ENCODE results near the gene DRG2. TPM values are rescaled to one million over a fixed set of nuclear protein-coding genes. Genes with fewer than 3 reads are reported as not detected.

DRG2 gene
- total RNA-seq, 1 experiment from 2014 or later = 52.0 TPM

- no peak overlapping the region for H3K4me3 Mint-ChIP-seq
- H2AK5ac ChIP-seq (ENCODE audit: insufficient read length, low read length) = no peak overlapping the region
- no peaks in the 10 kb centered on the region for H4K20me1 ChIP-seq (ENCODE audit: control insufficient read depth, insufficient read depth, insufficient read length)
- no peak overlapping the region for H3K9ac ChIP-seq (ENCODE audit: extremely low read depth, insufficient read length, low read length)
- no peaks in the 10 kb centered on the region for H3K79me1 ChIP-seq (ENCODE audit: insufficient read depth, low read depth, low read length, poor library complexity, severe bottlenecking)
- H3K27ac Mint-ChIP-seq = no peak overlapping the region
- no peak overlapping the region for H3K18ac ChIP-seq (ENCODE audit: insufficient read length, low read depth, low read length)
- no peak overlapping the region for H4K5ac ChIP-seq (ENCODE audit: insufficient read length, low read depth, low read length)
- no peak overlapping the region for H3T11ph ChIP-seq (ENCODE audit: low read length)
- TF ChIP-seq CTCF (conservative IDR thresholded peaks at IDR 0.05) = no peak
- H3K4me1 ChIP-seq (ENCODE audit: insufficient read depth, low read length) = peaks cover 3% of the 10 kb centered on the region; the same call in 1 of the 2 replicates
- H4K91ac ChIP-seq (ENCODE audit: insufficient read length, low read depth, low read length) = no peak overlapping the region
- H3K9me3 Mint-ChIP-seq = no peaks in the 10 kb centered on the region
- H2BK5ac ChIP-seq (ENCODE audit: insufficient read length, low read length) = no peak overlapping the region
- no peak overlapping the region for H3K56ac ChIP-seq (ENCODE audit: insufficient read length, low read depth, low read length)
- H2BK20ac ChIP-seq (ENCODE audit: low read depth, low read length, poor library complexity, severe bottlenecking) = no peak overlapping the region
- WGBS (ENCODE audit: extremely low coverage, insufficient read length, low lambda C conversion rate) = no CpG with 5 or more reads among the region's 2 CpGs
- H3K9me3 ChIP-seq (ENCODE audit: control insufficient read depth, low read depth, low read length) = no peaks in the 10 kb centered on the region
- no peak overlapping the region for H3K27ac ChIP-seq (ENCODE audit: insufficient read length, low read depth, low read length)
- no peak overlapping the region for H3K4me2 ChIP-seq (ENCODE audit: insufficient read depth, insufficient read length, low read length)
- no peak overlapping the region for H3K14ac ChIP-seq (ENCODE audit: insufficient read depth, low read length)
- H3K27me3 Mint-ChIP-seq (ENCODE audit: low read depth) = peaks cover 10% of the 10 kb centered on the region
- no peak overlapping the region for H2BK15ac ChIP-seq (ENCODE audit: low read depth, low read length)
- no peak for DNase-seq
- H4K8ac ChIP-seq (replicated peaks; ENCODE audit: insufficient read length, low read depth, low read length) = no peak overlapping the region
- no peaks in the 10 kb centered on the region for H3K27me3 ChIP-seq (ENCODE audit: insufficient read depth, low read length)
- H2BK120ac ChIP-seq (ENCODE audit: low read depth, low read length, poor library complexity, severe bottlenecking) = no peak overlapping the region
- no peaks in the 10 kb centered on the region for H3K23me2 ChIP-seq (ENCODE audit: insufficient read length, low read depth, low read length, poor library complexity, severe bottlenecking)
- H3K23ac ChIP-seq (ENCODE audit: insufficient read length, low read depth, low read length) = no peak overlapping the region
- H3K4me1 Mint-ChIP-seq = peaks cover 9 to 15% of the 10 kb centered on the region in 2 experiments
- H3K4ac ChIP-seq (ENCODE audit: low read depth, low read length) = no peak overlapping the region
- no peaks in the 10 kb centered on the region for H3K79me2 ChIP-seq (ENCODE audit: insufficient read depth, low read length)
- no peak overlapping the region for H2AFZ ChIP-seq (ENCODE audit: low read length)
- no peak overlapping the region for H2BK12ac ChIP-seq (ENCODE audit: insufficient read length, low read depth, low read length)
- no peaks in the 10 kb centered on the region for H3K36me3 Mint-ChIP-seq (ENCODE audit: insufficient read depth in 1 of 3, low read depth in 3 of 3)
These were observed 58.5 kb downstream of the DRG2 start for GRCh38 chr17:18146259-18146658.

All from H9 (cell line).